Measurements from ENCODE around the gene FTH1. TPM values are rescaled to one million over a fixed set of nuclear protein-coding genes. Genes with fewer than 3 reads are reported as not detected.

Gene FTH1
- polyA plus RNA-seq, 1 donor from 2014 or later, result 597 TPM

GRCh38 chr11:61930933-61931332 lies 36.5 kb downstream of the FTH1 start:
- Histone ChIP-seq H2AFZ (ENCODE audit: low read depth, low read length) (no peak overlapping the region), H3K79me2 (replicated peaks; ENCODE audit: insufficient read depth, low read length) (no peaks in the 10 kb centered on the region), H3K27ac (ENCODE audit: low read length) (no peak overlapping the region), H4K20me1 (ENCODE audit: insufficient read depth) (no peaks in the 10 kb centered on the region), H3K4me2 (ENCODE audit: low read length) (no peak overlapping the region), H3K36me3 (ENCODE audit: insufficient read depth, low read length) (no peaks in the 10 kb centered on the region), H3K27me3 (ENCODE audit: insufficient read depth, low read depth, low read length) (no peaks in the 10 kb centered on the region), H3K4me3 (ENCODE audit: low read length) (no peak overlapping the region), H3K9me3 (ENCODE audit: low read length) (no peaks in the 10 kb centered on the region), H3F3A (ENCODE audit: insufficient read depth, low read length, poor library complexity, severe bottlenecking) (no peaks in the 10 kb centered on the region), H3K9ac (ENCODE audit: low read length) (no peak overlapping the region), H3K9me2 (ENCODE audit: insufficient read depth, low read length) (no peaks in the 10 kb centered on the region)
- TF ChIP-seq MXI1 (conservative IDR thresholded peaks at IDR 0.05; ENCODE audit: poor library complexity, severe bottlenecking) (no peak), TAF1 (IDR thresholded peaks at IDR 0.05; ENCODE audit: low read depth) (no peak), RAD21 (conservative IDR thresholded peaks at IDR 0.05) (no peak), EP300 (conservative IDR thresholded peaks at IDR 0.05; ENCODE audit: poor library complexity, severe bottlenecking) (no peak), SMC3 (conservative IDR thresholded peaks at IDR 0.05; ENCODE audit: poor library complexity) (no peak), EZH2 (IDR thresholded peaks at IDR 0.05; ENCODE audit: borderline replicate concordance, insufficient read depth, low read length, poor library complexity, severe bottlenecking) (no peak), CTCF (IDR thresholded peaks at IDR 0.05; ENCODE audit: poor library complexity, severe bottlenecking) (no peak)

- no peak overlapping the region for H3K9ac ChIP-seq (ENCODE audit: low read length)
- H4K20me1 ChIP-seq (ENCODE audit: insufficient read depth), result no peaks in the 10 kb centered on the region
- H3K4me2 ChIP-seq (ENCODE audit: low read length), result no peak overlapping the region
- no peak overlapping the region for H3K27ac ChIP-seq (ENCODE audit: low read length)
- no peaks in the 10 kb centered on the region for H3K79me2 ChIP-seq (replicated peaks; ENCODE audit: insufficient read depth, low read length)
- no peaks in the 10 kb centered on the region for H3K27me3 ChIP-seq (ENCODE audit: insufficient read depth, low read depth, low read length)
- H3K4me3 ChIP-seq (ENCODE audit: low read length), result no peak overlapping the region
- H2AFZ ChIP-seq (ENCODE audit: low read depth, low read length), result no peak overlapping the region
- no peaks in the 10 kb centered on the region for H3K9me3 ChIP-seq (ENCODE audit: low read length)
- H3F3A ChIP-seq (ENCODE audit: insufficient read depth, low read length, poor library complexity, severe bottlenecking), result no peaks in the 10 kb centered on the region
- H3K36me3 ChIP-seq (ENCODE audit: insufficient read depth, low read length), result no peaks in the 10 kb centered on the region
- TF ChIP-seq CTCF (IDR thresholded peaks at IDR 0.05; ENCODE audit: poor library complexity, severe bottlenecking) (no peak), SMC3 (conservative IDR thresholded peaks at IDR 0.05; ENCODE audit: poor library complexity) (no peak), EZH2 (IDR thresholded peaks at IDR 0.05; ENCODE audit: borderline replicate concordance, insufficient read depth, low read length, poor library complexity, severe bottlenecking) (no peak), MXI1 (conservative IDR thresholded peaks at IDR 0.05; ENCODE audit: poor library complexity, severe bottlenecking) (no peak), EP300 (conservative IDR thresholded peaks at IDR 0.05; ENCODE audit: poor library complexity, severe bottlenecking) (no peak)
- TF ChIP-seq, protein P1, sequence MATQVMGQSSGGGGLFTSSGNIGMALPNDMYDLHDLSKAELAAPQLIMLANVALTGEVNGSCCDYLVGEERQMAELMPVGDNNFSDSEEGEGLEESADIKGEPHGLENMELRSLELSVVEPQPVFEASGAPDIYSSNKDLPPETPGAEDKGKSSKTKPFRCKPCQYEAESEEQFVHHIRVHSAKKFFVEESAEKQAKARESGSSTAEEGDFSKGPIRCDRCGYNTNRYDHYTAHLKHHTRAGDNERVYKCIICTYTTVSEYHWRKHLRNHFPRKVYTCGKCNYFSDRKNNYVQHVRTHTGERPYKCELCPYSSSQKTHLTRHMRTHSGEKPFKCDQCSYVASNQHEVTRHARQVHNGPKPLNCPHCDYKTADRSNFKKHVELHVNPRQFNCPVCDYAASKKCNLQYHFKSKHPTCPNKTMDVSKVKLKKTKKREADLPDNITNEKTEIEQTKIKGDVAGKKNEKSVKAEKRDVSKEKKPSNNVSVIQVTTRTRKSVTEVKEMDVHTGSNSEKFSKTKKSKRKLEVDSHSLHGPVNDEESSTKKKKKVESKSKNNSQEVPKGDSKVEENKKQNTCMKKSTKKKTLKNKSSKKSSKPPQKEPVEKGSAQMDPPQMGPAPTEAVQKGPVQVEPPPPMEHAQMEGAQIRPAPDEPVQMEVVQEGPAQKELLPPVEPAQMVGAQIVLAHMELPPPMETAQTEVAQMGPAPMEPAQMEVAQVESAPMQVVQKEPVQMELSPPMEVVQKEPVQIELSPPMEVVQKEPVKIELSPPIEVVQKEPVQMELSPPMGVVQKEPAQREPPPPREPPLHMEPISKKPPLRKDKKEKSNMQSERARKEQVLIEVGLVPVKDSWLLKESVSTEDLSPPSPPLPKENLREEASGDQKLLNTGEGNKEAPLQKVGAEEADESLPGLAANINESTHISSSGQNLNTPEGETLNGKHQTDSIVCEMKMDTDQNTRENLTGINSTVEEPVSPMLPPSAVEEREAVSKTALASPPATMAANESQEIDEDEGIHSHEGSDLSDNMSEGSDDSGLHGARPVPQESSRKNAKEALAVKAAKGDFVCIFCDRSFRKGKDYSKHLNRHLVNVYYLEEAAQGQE (IDR thresholded peaks at IDR 0.05; ENCODE audit: borderline replicate concordance), result no peak
- H3K9me2 ChIP-seq (ENCODE audit: insufficient read depth, low read length), result no peaks in the 10 kb centered on the region
Observed at GRCh38 chr11:61928606-61929005, 38.8 kb downstream of the FTH1 start.
